HG03175 (cell line): ENCODE results near the gene VEGFD.

Experiments used
- ATAC-seq: cut with Tn5 transposase; IDR thresholded peaks from one replicate; pipeline ENCODE4 v1.9.1; 2021; ENCODE audit warnings: mild to moderate bottlenecking, moderate library complexity; ENCODE audit not compliant: unreplicated experiment

VEGFD gene

GRCh38 chrX:15384304-15384703 is at the start of gene VEGFD:
TSS of gene VEGFD (minus strand) at chrX:15384413. CDS start at chrX:15383946, 467 bp downstream.
- ATAC-seq: no peak

DNA sequence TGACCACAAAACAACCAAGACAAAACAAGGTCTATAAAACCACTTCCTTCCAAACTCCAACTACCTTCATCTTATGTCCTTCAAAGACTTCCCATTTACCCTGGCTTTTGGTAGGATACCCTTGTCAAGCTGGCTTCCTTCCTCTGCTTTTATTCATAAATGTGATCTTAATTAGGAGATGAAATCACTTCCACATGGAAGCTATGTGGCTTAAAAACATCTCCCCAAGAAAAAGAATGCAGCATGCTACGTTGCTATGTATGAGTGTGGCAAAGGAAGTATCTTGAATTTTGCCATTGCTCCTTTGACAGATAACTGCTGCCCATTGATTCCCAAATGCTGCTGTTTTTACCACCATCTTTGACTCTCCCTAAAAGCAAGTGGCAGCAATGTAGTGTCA is 46.4 kb upstream of the VEGFD start:
- ATAC-seq: no peak

- no peak for ATAC-seq
Observed at GRCh38 chrX:15430076-15430475, 45.9 kb upstream of the VEGFD start.

GRCh38 chrX:15425024-15425423 is 40.8 kb upstream of the VEGFD start:
- no peak for ATAC-seq

- ATAC-seq: no peak
Observed at GRCh38 chrX:15418707-15419181, 34.5 kb upstream of the VEGFD start.

- no peak for ATAC-seq
Observed at GRCh38 chrX:15418041-15418706, 34.0 kb upstream of the VEGFD start.

DNA sequence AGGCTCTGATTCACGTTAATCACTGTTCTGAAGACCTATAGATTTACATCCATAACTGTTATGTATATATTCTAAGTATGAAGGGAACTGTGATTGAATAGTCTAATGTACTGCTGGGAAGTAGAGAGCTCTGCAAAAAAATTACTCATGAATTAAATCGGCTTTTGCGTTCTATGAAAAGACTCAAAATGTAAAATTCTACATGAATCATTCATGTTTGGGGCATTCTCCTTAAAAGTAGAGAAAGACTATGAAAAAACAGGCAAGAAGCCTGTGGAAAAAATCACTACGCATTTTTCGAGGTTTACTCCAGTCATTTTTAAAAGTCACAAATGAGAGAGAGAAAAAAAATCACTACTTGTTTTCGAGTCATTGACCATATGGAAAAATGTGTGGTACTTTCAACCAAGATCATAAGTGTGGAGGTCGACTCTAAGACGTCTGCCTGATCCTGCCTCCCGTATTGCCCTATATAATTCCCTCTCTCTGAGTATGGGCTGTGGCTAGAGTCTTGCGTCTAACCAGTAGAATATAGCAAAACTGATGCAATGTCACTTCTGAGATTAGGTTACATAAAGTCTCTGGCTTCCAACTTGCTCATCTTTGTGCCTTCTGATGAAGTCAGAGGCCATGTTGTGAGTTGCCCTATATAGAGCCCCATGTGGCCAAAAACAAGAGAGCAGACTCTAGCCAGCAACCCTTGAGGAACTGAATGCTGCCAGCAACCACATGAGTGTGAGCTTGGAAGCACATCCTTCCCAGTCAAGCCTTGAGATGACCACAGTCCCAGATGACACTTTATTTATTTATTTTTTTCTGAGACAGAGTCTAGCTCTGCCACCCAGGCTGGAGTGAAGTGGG is 32.1 kb upstream of the VEGFD start:
- ATAC-seq: no peak

DNA sequence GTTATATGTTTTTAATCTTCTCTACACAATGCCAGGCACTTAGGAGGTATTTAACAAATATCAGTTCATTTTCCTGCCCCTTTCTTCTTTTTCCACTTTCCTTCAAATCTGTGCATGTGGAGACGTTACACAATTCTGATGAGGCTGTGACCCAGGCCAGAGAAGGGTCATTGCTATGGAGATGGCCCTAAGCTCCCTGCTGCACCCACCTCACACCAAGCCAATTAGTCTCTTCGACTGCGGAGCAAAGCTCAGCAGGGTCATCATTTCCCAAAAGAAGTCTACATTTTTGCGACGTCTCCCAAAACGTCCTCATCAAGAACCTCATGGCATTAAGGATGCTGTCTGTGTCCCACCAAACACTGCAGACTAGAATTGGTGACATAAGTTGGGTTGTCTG is 28.9 kb upstream of the VEGFD start:
- ATAC-seq: no peak

- no peak for ATAC-seq
Observed at GRCh38 chrX:15410947-15411346, 26.7 kb upstream of the VEGFD start.

DNA sequence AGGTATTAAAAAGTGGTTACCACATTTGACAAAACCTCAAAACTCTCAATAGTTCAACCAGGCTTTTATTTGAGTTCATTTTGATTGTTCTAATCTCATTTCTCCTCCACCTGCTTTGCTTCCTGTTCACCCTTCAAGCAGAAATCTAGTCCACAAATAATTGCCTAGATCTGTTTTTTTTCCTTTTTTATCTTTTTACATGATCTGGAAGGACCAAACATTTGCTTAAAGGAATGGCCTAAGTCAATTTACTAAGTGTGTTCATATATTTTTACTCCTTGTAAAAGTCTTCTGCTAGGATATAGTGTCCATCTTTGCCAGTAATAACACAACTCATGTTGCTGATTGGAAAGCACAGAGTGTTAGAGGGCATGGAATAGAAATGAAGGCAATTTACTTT is 26.2 kb upstream of the VEGFD start:
- ATAC-seq: no peak

GRCh38 chrX:15405846-15406245 is 21.6 kb upstream of the VEGFD start:
- no peak for ATAC-seq

- no peak for ATAC-seq
Observed at GRCh38 chrX:15404401-15405096, 20.3 kb upstream of the VEGFD start.

GRCh38 chrX:15401378-15401777 is 17.2 kb upstream of the VEGFD start:
- ATAC-seq: no peak

DNA sequence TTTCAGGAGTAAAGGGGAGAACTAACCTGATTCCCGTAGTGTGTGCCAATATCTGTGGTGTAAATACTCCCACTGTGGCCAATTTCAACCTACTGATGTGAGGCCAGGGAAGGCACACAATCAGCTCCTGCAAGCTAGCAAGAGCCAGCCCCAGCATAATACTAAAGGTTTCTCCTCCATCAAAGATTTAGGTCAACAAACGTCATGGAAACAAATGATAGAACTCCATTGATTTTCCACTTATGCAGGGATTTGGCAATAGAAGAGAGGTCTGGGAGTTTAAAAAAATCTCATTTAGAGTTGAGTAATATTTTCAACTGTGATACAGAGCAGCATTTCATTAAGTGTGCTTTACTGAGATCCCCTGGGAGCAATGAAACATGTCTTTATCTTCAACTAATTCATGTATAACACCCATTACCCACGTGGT is 15.8 kb upstream of the VEGFD start:
- no peak for ATAC-seq

DNA sequence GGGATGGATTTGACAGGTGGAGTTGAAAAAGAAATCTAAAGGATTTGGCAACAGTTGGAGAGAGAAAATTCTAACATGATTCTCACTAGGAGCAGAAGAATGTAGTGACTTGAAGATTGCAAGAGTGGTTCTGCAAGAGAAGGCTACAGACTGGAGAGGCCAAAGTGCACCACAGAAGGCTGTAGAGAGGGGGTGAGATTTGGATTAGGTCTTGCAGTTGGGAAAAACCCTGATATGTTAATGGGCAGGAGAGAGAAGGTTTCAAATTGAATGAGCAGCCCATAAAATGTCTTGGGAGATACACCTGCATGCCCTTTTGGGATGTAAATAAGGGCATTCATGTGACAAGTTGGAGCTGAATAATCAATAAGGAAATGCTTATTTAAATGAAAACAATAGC is 14.7 kb upstream of the VEGFD start:
- no peak for ATAC-seq

GRCh38 chrX:15395789-15396188 is 11.6 kb upstream of the VEGFD start:
- no peak for ATAC-seq

- no peak for ATAC-seq
Observed at GRCh38 chrX:15391850-15392249, 7.6 kb upstream of the VEGFD start.

DNA sequence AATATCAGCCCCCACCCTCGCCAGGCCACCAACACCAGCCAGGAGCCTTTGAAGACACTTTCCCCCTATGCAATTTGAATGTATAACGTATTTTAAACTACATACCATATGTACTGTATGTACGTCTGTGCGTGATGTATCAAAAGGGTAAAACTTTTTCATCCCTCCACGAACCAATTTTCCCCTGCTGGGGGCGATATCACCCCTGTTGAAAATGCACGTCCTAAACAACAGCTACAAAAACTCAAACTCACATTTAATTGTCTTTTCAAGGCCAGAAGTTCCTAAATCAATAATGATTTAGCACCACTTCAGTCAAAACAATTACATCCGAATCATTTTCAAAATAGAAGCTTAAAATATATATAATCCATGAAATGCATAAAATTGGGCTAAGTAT is 1.4 kb downstream of the VEGFD start:
- no peak for ATAC-seq

DNA sequence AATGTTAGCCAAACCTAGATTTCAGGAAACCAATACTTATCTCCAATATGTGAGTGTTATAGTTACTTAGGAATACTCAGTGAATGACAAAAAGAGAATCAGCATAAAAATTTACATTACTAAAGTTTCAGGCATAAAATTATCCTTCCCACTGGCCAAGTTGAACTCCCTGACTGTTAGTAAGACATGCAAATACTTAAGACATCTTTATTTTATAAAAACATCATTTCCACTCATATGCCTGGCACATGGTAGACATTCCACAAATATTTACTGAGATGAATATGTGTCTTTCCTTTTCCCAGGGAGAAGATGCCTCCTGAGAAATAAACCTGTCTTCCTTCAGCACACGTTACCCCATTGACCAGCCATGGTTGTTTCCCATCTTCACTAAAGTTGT is 7.3 kb downstream of the VEGFD start:
- no peak for ATAC-seq

- ATAC-seq: no peak
Observed at GRCh38 chrX:15373976-15374375, 10.2 kb downstream of the VEGFD start.

DNA sequence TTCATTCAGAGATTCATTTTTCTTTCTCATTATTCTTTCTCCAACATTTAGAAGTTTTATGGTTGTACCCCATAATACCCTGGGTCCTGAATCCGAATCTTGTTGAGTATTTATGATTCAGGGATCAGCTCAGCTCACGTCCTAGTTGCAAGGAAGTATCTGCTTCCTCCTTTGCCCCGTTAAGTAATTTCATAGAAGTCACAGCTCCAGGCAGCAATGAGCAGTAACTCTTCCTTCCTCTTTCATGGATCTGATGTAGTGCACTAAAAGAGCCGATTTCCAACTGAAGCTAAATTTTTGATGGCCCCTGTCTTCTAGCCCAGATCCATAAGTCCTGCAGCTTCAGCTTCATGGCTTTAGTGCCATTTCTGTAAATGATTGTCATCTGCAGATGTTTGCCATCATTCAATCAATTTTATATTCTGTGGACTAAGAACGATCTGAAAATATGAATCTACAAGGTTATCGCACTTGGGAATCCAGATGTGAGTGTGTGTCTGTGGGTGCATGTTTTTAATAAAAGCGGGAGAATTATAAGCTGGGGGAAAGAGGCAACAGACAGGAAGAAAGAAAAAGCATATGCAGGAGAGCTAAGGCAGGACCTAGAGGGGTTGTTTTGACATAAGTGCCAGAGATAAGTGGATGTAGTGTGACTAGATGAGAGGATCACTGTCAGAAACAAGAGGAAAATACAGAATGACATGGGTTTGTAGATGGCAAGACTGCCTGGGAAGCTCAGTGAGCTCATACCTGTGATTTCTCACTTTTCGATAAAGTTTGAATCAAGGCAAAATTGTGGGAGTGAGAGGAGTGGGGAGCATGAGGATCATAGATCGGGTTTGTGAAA is 17.5 kb downstream of the VEGFD start:
- no peak for ATAC-seq
